Adrenal gland (tissue), 5 donors: Measurements from ENCODE around the gene SIX1.

ENCODE experiments used
- POLR2A ChIP-seq, 2 donors: fragments of 450-650 bp; IDR thresholded peaks; one replicate each; pipeline ENCODE4 v1.6.1; 2017; ENCODE audit warnings: antibody characterized with exemption in 2 of 2, mild to moderate bottlenecking in 2 of 2, moderate library complexity in 1 of 2
- TF ChIP-seq, protein P1 (sequence below), 6 experiments: fragments of 450-650 bp in 4 of 6; fragments of 200-600 bp in 2 of 6; sonication (generic) in 1 of 6; IDR thresholded peaks; 1 replicate in 5 of 6; 2 replicates in 1 of 6; pipeline versions ENCODE4 v1.5.1 to v1.8.0; 2016 to 2021; ENCODE audit warnings: antibody characterized with exemption in 6 of 6, mild to moderate bottlenecking in 2 of 6, moderate library complexity in 1 of 6
- donor health status: DM: no; HTN: no; CAD: no.

DNA sequence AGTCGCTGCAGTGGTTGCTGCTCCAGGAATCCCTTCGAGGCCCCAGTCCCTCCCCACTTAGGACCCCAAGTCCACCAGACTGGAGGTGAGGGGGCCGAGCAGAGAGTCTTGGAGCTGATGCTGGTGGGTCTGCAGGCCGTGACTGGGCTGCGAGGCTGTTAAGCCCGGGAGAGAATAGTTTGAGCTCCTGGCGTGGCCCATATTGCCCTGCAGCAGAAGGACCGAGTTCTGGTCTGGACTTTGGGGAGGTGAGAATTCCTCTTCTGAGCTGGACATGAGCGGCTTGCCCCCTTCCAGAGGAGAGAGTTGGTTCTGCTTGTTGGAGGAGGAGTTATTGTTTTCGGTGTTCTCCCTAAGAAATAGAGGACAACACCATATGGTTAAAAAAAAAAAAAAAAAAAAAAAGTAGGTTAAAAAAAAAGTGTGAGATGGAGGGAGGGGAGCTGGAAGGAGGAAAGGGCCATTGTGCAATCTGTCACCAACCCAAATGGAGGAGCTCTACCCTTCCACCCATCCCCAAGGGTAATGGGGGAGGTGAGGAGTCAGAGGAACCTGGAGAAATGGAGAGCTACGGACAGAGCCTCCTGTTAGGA lies 3.0 kb downstream of the SIX1 start:
- TF ChIP-seq, protein P1, sequence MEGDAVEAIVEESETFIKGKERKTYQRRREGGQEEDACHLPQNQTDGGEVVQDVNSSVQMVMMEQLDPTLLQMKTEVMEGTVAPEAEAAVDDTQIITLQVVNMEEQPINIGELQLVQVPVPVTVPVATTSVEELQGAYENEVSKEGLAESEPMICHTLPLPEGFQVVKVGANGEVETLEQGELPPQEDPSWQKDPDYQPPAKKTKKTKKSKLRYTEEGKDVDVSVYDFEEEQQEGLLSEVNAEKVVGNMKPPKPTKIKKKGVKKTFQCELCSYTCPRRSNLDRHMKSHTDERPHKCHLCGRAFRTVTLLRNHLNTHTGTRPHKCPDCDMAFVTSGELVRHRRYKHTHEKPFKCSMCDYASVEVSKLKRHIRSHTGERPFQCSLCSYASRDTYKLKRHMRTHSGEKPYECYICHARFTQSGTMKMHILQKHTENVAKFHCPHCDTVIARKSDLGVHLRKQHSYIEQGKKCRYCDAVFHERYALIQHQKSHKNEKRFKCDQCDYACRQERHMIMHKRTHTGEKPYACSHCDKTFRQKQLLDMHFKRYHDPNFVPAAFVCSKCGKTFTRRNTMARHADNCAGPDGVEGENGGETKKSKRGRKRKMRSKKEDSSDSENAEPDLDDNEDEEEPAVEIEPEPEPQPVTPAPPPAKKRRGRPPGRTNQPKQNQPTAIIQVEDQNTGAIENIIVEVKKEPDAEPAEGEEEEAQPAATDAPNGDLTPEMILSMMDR (IDR thresholded peaks at IDR 0.05), result no peak
- no peak for TF ChIP-seq POLR2A (IDR thresholded peaks at IDR 0.05)
